Measurements from ENCODE around the gene TRAK1.
A peak's percentile ranks its signal among the peaks of the same experiment; 100 is the strongest.

Gene TRAK1

GRCh38 chr3:42247576-42248027 lies 156.4 kb downstream of the TRAK1 start:
- peak; percentile 33 for DNase-seq (ENCODE audit: low spot score)

GRCh38 chr3:42250761-42251160 lies 159.6 kb downstream of the TRAK1 start:
- DNase-seq (ENCODE audit: low spot score) = no peak

- no peak for DNase-seq (ENCODE audit: low spot score)
Observed at GRCh38 chr3:42254566-42254965, 163.4 kb downstream of the TRAK1 start.

GRCh38 chr3:42256135-42256819 lies 165.1 kb downstream of the TRAK1 start:
- no peak for DNase-seq (ENCODE audit: low spot score)

GRCh38 chr3:42257007-42257406 lies 165.8 kb downstream of the TRAK1 start:
- no peak for DNase-seq (ENCODE audit: low spot score)

- DNase-seq (ENCODE audit: low spot score) = no peak
Observed at GRCh38 chr3:42262525-42262924, 171.4 kb downstream of the TRAK1 start.

- DNase-seq (ENCODE audit: low spot score) = no peak
Observed at GRCh38 chr3:42263354-42264346, 172.5 kb downstream of the TRAK1 start.

GRCh38 chr3:42264399-42265058 lies 173.4 kb downstream of the TRAK1 start:
- DNase-seq (ENCODE audit: low spot score) = no peak

- no peak for DNase-seq (ENCODE audit: low spot score)
Observed at GRCh38 chr3:42265059-42265991, 174.2 kb downstream of the TRAK1 start.

- no peak for DNase-seq (ENCODE audit: low spot score)
Observed at GRCh38 chr3:42266085-42266484, 174.9 kb downstream of the TRAK1 start, which contains the start of gene CCK. CCK (minus strand) TSS chr3:42266185; CDS start chr3:42263630, 2,555 bp downstream.

GRCh38 chr3:42267878-42268277 lies 176.7 kb downstream of the TRAK1 start:
- no peak for DNase-seq (ENCODE audit: low spot score)

GRCh38 chr3:42269647-42270046 lies 178.5 kb downstream of the TRAK1 start:
- DNase-seq (ENCODE audit: low spot score) = no peak

- DNase-seq (ENCODE audit: low spot score) = no peak
Observed at GRCh38 chr3:42270561-42270960, 179.4 kb downstream of the TRAK1 start.

- DNase-seq (ENCODE audit: low spot score) = no peak
Observed at GRCh38 chr3:42271786-42272185, 180.6 kb downstream of the TRAK1 start.

GRCh38 chr3:42273361-42273760 lies 182.2 kb downstream of the TRAK1 start:
- DNase-seq (ENCODE audit: low spot score) = no peak

- no peak for DNase-seq (ENCODE audit: low spot score)
Observed at GRCh38 chr3:42274266-42274665, 183.1 kb downstream of the TRAK1 start.

GRCh38 chr3:42275217-42275616 lies 184.1 kb downstream of the TRAK1 start:
- DNase-seq (ENCODE audit: low spot score) = no peak

All from hematopoietic multipotent progenitor cell treated with erythropoietin and hydrocortisone succinate and interleukin-3 and kit ligand, for 15 days (in vitro differentiated cells).